ENCODE results near the gene NHERF2.

Gene NHERF2

GRCh38 chr16:2063861-2064260, 37.2 kb downstream of the NHERF2 start:
- no peak for DNase-seq

- no peak for DNase-seq
Observed at GRCh38 chr16:2064368-2064945, 37.8 kb downstream of the NHERF2 start.

GRCh38 chr16:2066139-2066538, 39.4 kb downstream of the NHERF2 start:
- DNase-seq = no peak

- DNase-seq = no peak
Observed at GRCh38 chr16:2070576-2071453, 44.1 kb downstream of the NHERF2 start.

- no peak for DNase-seq
Observed at GRCh38 chr16:2071454-2072202, 44.9 kb downstream of the NHERF2 start.

GRCh38 chr16:2072926-2073325, 46.2 kb downstream of the NHERF2 start:
- DNase-seq = no peak

GRCh38 chr16:2074071-2074470, 47.4 kb downstream of the NHERF2 start:
- DNase-seq = no peak

- DNase-seq = no peak
Observed at GRCh38 chr16:2075631-2076030, 48.9 kb downstream of the NHERF2 start.

- no peak for DNase-seq
Observed at GRCh38 chr16:2076072-2076865, 49.6 kb downstream of the NHERF2 start.

- DNase-seq = no peak
Observed at GRCh38 chr16:2077016-2077415, 50.3 kb downstream of the NHERF2 start.

GRCh38 chr16:2077696-2078095, 51.0 kb downstream of the NHERF2 start:
- DNase-seq = no peak

- DNase-seq = no peak
Observed at GRCh38 chr16:2078096-2078495, 51.4 kb downstream of the NHERF2 start.

- no peak for DNase-seq
Observed at GRCh38 chr16:2078691-2079090, 52.0 kb downstream of the NHERF2 start.

- no peak for DNase-seq
Observed at GRCh38 chr16:2079311-2079800, 52.7 kb downstream of the NHERF2 start.

- DNase-seq = no peak
Observed at GRCh38 chr16:2079991-2080390, 53.3 kb downstream of the NHERF2 start.

- DNase-seq = no peak
Observed at GRCh38 chr16:2081201-2082084, 54.7 kb downstream of the NHERF2 start.

- DNase-seq = no peak
Observed at GRCh38 chr16:2082171-2082982, 55.7 kb downstream of the NHERF2 start.

- no peak for DNase-seq
Observed at GRCh38 chr16:2082983-2083364, 56.3 kb downstream of the NHERF2 start.

- no peak for DNase-seq
Observed at GRCh38 chr16:2083409-2083808, 56.7 kb downstream of the NHERF2 start.

GRCh38 chr16:2083876-2084780, 57.4 kb downstream of the NHERF2 start:
- no peak for DNase-seq
